Measurements from ENCODE around the gene PROM2.

The PROM2 gene

GRCh38 chr2:95308426-95308990 is 34.3 kb downstream of the PROM2 start:
- DNase-seq, result no peak

GRCh38 chr2:95309599-95309998 is 35.4 kb downstream of the PROM2 start:
- no peak for DNase-seq

DNA sequence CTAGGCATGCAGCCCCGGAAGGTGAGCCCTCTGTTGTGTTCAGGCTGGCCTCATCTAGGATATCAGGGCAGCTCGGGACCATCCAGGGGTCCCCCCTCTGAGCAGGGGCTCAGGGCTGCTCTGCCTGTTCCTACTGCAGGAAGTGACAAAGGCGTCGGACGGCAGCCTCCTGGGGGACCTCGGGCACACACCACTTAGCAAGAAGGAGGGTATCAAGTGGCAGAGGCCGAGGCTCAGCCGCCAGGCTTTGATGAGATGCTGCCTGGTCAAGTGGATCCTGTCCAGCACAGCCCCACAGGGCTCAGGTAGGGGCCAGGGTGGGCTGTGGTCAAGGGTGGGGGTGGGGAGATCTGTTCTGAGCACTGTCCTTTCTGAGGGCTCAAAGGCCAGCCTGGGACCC is 36.0 kb downstream of the PROM2 start:
- DNase-seq, result no peak

- no peak for DNase-seq
These were observed 36.4 kb downstream of the PROM2 start for GRCh38 chr2:95310651-95311050.

GRCh38 chr2:95311815-95312542 is 37.7 kb downstream of the PROM2 start:
- DNase-seq, result no peak

- no peak for DNase-seq
These were observed 38.4 kb downstream of the PROM2 start for GRCh38 chr2:95312543-95313201.

DNA sequence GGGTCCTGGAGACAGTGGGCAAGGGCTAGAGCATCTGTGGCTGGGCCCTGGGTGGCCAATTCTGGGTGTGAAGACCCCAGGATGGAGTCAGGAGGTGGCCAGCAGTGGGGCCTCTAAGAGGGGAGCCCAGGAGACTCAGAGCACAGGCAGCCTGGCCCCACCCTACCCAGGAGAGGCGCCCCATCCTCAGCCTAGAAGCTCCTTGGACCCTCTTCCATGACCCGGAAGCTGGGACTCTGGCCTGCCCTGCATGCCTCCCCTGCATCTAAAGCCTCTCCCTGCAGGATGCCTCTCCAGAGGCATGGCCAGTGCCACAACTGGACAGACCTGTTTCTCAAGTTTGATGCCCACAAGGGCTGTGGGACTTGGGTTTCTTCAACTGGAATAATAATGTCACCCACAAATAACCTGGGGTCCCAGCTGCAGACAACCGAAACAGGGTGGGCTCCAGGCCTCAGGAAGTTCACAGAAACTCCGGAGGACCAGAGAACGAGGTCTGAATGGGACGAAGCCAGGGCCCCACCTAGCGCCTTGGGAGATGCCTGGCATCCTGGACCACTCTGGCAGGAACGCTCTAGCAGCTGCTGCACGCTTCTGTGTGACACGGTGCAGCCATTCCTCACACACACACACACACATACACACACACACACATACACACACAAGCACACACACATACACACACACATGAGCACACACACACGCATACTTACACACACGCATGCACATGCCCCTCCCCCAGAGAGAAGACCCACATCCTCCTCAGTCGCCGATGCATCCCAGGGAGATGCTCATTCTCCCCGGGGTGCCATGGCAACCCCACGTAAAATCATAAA is 39.3 kb downstream of the PROM2 start:
- DNase-seq, result no peak

GRCh38 chr2:95314598-95314963 is 40.3 kb downstream of the PROM2 start:
- DNase-seq, result no peak

DNA sequence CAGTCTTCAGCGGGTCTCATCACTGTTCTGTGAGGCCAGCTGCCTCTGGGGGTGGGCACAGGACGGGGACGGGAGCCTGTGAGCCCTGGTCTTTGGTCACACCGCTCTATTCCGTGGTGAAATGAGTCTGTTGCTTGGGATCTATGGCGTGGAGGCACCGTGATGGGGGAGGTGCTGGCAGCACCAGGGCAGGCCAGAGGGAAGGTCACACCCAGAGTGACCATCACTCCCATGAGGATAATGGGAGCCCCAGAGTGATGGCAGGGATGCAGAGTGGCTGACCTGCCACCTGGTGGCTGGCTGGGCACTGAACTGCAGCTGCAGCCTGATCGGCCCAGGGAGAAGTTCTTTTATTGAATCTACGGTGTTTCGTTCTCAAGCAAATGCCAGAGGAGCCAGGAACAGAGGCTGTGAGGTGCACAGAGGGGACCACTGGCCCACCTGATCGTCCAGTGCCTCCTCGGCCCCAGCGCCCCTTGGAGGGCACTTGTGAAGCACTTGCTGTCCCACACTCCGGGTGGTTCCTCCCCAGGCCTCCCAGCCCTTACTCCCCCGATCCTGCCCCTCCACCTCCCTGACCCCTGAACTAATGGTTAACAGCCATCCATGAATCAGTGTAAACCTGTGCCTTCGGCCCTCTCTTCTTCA is 40.8 kb downstream of the PROM2 start:
- DNase-seq, result no peak

GRCh38 chr2:95315801-95316411 is 41.7 kb downstream of the PROM2 start:
- no peak for DNase-seq

DNA sequence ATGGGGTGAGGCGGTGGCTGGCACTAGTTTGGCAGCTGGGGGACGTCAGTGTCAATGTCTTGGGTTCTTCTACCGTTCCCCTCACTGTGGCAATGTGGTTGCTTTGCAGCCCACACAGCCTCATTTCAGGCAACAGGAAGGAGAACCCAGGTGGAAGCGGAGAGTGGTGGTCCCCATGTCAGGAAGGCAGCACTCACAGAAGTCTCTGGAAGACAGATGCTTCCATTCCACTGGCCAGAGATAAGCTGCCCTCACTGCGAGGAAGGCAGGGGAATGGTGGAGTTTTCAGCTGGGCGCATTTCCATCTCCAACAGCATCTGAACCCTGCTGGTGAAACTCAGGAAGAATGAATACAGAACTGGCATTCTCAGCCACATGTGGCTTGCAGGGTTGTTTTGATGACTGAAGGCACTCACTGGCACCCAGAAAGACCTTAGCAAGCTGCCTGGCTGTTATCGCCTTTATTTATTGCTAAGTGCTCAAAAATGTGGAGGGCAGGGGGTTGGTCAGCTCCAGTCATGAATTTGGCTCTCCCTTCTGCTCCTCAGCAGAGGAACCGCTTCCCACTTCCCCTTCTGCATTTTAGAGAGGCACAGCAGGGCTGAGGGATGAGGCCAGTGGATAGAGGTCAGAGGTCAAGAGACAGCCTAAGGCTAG is 42.3 kb downstream of the PROM2 start:
- no peak for DNase-seq

GRCh38 chr2:95317123-95317500 is 42.9 kb downstream of the PROM2 start:
- DNase-seq, result no peak

GRCh38 chr2:95317665-95318425 is 43.6 kb downstream of the PROM2 start:
- DNase-seq, result no peak

GRCh38 chr2:95318431-95319220 is 44.4 kb downstream of the PROM2 start:
- DNase-seq, result no peak

DNA sequence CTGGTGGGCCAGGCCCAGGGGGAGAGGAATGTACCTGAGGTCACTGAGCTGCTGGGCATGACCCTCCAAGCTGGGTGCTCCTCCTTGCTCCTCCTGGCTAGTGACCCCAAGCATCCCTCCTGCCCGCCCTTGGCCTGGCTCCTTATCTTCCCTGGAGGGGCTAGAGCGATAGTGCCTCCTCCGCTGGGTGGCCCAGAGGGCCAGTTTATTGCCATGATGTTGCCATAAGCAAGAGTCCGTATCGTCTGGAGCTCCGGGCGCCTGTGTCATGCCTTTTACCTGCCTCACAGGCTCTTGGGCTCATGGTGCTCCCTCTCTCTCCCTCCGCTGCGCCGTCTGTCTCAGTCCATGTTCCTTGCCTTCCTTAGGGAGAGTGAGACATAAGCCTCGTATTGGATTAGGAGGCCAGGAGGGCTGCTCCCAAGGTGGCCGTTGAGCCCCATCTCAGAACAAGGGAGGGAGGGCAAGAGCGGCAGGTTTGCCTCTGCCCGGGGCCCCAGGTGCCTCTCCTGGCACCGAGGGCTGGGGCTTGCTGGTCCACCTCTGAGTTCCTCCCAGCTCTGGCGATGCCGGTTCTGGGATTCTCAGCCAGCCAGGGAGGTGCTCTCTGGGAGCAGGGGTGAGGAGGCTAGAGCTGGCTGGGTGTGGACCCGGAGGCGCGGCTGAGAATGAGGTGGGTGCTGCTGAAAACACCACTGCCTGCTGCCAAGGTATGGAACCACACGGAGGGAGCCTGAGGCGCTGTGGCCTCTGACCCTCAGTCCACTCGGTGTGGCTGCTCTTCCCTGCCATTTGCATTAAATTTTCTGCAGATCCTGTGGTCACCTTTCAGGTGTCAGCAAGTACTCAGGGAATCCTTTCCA is 45.5 kb downstream of the PROM2 start:
- DNase-seq, result no peak

DNA sequence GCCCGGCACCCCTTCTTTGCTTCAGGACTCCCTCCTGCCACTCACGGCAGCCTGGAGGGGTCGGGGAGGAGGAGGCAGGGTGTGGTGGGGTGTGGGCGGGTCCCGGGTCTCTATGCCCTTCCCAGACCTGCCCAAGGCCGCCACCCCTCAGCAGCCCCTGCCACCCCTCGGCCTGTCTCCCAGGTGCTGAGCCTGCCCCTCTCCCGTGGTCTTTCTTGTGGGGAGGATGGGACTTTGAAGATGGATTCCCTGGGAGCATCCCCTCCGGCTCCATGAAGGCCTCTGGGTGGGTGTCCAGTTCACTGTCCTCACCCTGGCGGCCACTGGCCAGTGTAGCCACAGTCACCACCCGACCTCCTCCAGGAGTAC is 46.1 kb downstream of the PROM2 start:
- no peak for DNase-seq

GRCh38 chr2:95320986-95321767 is 46.9 kb downstream of the PROM2 start:
- no peak for DNase-seq

- DNase-seq, result no peak
These were observed 49.3 kb downstream of the PROM2 start for GRCh38 chr2:95323347-95324155.

Data from NCI-H1048 (cell line).